Breast epithelium (tissue), 3 donors: ENCODE measurements around the gene KCTD1.

Experiments
- CTCF ChIP-seq, 3 donors: fragments of 450-650 bp; IDR thresholded peaks; one replicate each; pipeline ENCODE4 v1.5.1; 2016 to 2017; ENCODE audit warnings: antibody characterized with exemption in 3 of 3, mild to moderate bottlenecking in 3 of 3, moderate library complexity in 3 of 3
- POLR2AphosphoS5 ChIP-seq, 3 donors: sonication (generic); formaldehyde crosslinking; IDR thresholded peaks; one replicate each; pipeline ENCODE4 v1.6.1; 2017; ENCODE audit warnings: antibody characterized with exemption in 3 of 3

GRCh38 chr18:26436176-26437051, 111.9 kb downstream of the KCTD1 start:
- no peak for TF ChIP-seq POLR2AphosphoS5 (IDR thresholded peaks at IDR 0.05)
- TF ChIP-seq CTCF (IDR thresholded peaks at IDR 0.05), result no peak
